LNCaP clone FGC (cell line): Measurements from ENCODE around the gene SRBD1.
"Not testable (repeated sequence)": the region's sequence is repeated elsewhere in the genome, so short reads cannot be mapped to it uniquely, and the experiment has no call there.

Source experiments
- DNase-seq: peaks from one replicate; pipeline ENCODE4 v3.0.0-alpha.2; 2011; ENCODE audit warnings: low read depth
- H3K4me3 ChIP-seq: 2 replicates; pipeline ENCODE4 v1.5.1; 2011; ENCODE audit warnings: mild to moderate bottlenecking, low read depth, low read length, control low read depth
- CTCF ChIP-seq: IDR thresholded peaks from 2 replicates; pipeline ENCODE4 v1.5.1; 2012; ENCODE audit warnings: mild to moderate bottlenecking; ENCODE audit not compliant: control insufficient read depth, insufficient read depth; ENCODE audit errors: extremely low read depth

Gene SRBD1

GRCh38 chr2:45435316-45435715, 175.8 kb downstream of the SRBD1 start:
- TF ChIP-seq CTCF = no peak
- no peak for DNase-seq
- H3K4me3 ChIP-seq = no peak overlapping the region

- no peak for TF ChIP-seq CTCF
- DNase-seq = no peak
- H3K4me3 ChIP-seq = no peak overlapping the region
Measured at GRCh38 chr2:45433363-45433762, 177.7 kb downstream of the SRBD1 start.

GRCh38 chr2:45432406-45432805, 178.7 kb downstream of the SRBD1 start:
- H3K4me3 ChIP-seq = no peak overlapping the region
- TF ChIP-seq CTCF = no peak
- no peak for DNase-seq

- not testable (repeated sequence) for DNase-seq, H3K4me3 ChIP-seq
Measured at GRCh38 chr2:45426025-45426424, 185.0 kb downstream of the SRBD1 start.

GRCh38 chr2:45422921-45423320, 188.1 kb downstream of the SRBD1 start:
- no peak for DNase-seq
- TF ChIP-seq CTCF = no peak
- no peak overlapping the region for H3K4me3 ChIP-seq

- DNase-seq = no peak
- no peak for TF ChIP-seq CTCF
- no peak overlapping the region for H3K4me3 ChIP-seq
Measured at GRCh38 chr2:45418532-45418931, 192.5 kb downstream of the SRBD1 start.

GRCh38 chr2:45415534-45416123, 195.4 kb downstream of the SRBD1 start:
- H3K4me3 ChIP-seq = no peak overlapping the region
- no peak for TF ChIP-seq CTCF
- DNase-seq = no peak
